GM23248 (cell line): ENCODE measurements around the gene SLF2.

ENCODE experiments used
- EZH2 ChIP-seq: fragments of 200-600 bp; sonication (generic); IDR thresholded peaks from 2 replicates; pipeline ENCODE4 v1.6.1; 2018; ENCODE audit warnings: antibody characterized with exemption, mild to moderate bottlenecking; ENCODE audit not compliant: insufficient read depth, poor library complexity, severe bottlenecking
- EZH2phosphoT487 ChIP-seq: fragments of 200-600 bp; sonication (generic); IDR thresholded peaks from 2 replicates; pipeline ENCODE4 v1.6.1; 2018; ENCODE audit warnings: antibody characterized with exemption, moderate library complexity, mild to moderate bottlenecking, low read depth; ENCODE audit not compliant: insufficient read depth

DNA sequence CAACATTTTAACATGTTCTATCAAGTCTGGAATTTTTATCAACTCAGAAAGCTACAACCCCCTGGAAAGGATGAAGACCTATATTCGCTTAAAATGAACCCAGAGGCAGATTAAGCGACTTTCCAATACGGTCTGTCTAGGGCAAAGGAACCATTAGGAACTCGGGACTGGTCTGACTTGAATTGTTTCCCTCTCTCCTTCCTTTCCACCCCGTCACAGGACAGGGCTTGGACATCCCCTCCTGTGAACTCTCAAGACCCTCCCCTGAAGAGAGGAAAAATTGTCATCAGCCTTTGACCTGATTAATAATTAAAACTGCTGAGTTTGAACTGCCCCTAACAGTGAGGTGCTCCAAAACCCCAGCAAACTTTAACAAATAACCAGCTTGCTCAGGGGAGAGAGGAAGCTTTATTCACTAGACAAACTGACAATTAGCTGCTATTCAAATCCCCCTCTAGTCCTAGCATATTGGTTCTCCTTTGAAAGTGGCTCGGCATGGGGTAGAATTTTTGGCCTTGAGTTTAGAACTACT lies 22.6 kb upstream of the SLF2 start:
- TF ChIP-seq EZH2phosphoT487 (no peak), EZH2 (no peak)
